IMR-90 (cell line): Measurements from ENCODE around the gene PIK3C2B. TPM values are rescaled to one million over a fixed set of nuclear protein-coding genes. Genes with fewer than 3 reads are reported as not detected.

Experiments
- ATAC-seq: fragments of 200-7000 bp; cut with Tn5 transposase; 2 replicates; pipeline ENCODE4 v1.9.1; 2020; ENCODE audit warnings: low read depth, mild to moderate bottlenecking, moderate library complexity
- BruUV-seq: library from RNA; stranded (reverse); fragments of 400-500 nt; replicated peaks from 2 replicates; lab custom pipeline; 2021; lab: Mats Ljungman, UMichigan
- CTCF ChIA-PET: fragments of 300-600 bp; formaldehyde crosslinking; extraction: SDS; loops from one replicate; lab custom pipeline; 2021; ENCODE audit warnings: antibody characterized with exemption; lab: Yijun Ruan, JAX
- POLR2A ChIA-PET: fragments of 300-600 bp; sonication (Branson Sonifier 250); formaldehyde crosslinking; loops from one replicate; lab custom pipeline; 2022; ENCODE audit warnings: antibody characterized with exemption; ENCODE audit not compliant: unreplicated experiment; lab: Charles Lee
- DNase-seq: peaks from one replicate; pipeline ENCODE4 v3.0.0; 2013
- H2AFZ ChIP-seq: replicated peaks from 2 replicates; pipeline ENCODE3; 2013; ENCODE audit warnings: low read length, mild to moderate bottlenecking; ENCODE audit not compliant: poor library complexity
- H2AK5ac ChIP-seq: 2 replicates; pipeline ENCODE4 v1.6.1; 2013; ENCODE audit warnings: low read depth, low read length, inconsistent platforms
- H2AK9ac ChIP-seq: replicated peaks from 2 replicates; pipeline ENCODE3; 2013; ENCODE audit warnings: mild to moderate bottlenecking, low read depth, low read length, moderate library complexity; ENCODE audit not compliant: poor library complexity
- H2BK120ac ChIP-seq: 2 replicates; pipeline ENCODE4 v1.6.1; 2013; ENCODE audit warnings: low read depth, low read length, inconsistent platforms
- H2BK15ac ChIP-seq: 3 replicates; pipeline ENCODE4 v1.6.1; 2013; ENCODE audit warnings: low read depth, low read length, inconsistent platforms
- H2BK20ac ChIP-seq: 2 replicates; pipeline ENCODE4 v1.6.1; 2013; ENCODE audit warnings: low read depth, mild to moderate bottlenecking, inconsistent platforms, low read length, moderate library complexity
- H2BK5ac ChIP-seq: 2 replicates; pipeline ENCODE4 v1.6.1; 2013; ENCODE audit warnings: mild to moderate bottlenecking, low read depth, low read length, inconsistent platforms; ENCODE audit not compliant: poor library complexity, severe bottlenecking
- H3K14ac ChIP-seq: replicated peaks from 2 replicates; pipeline ENCODE4 v1.6.1; 2013; ENCODE audit warnings: low read depth, low read length, inconsistent platforms
- H3K18ac ChIP-seq: 2 replicates; pipeline ENCODE4 v1.6.1; 2013; ENCODE audit warnings: low read depth, low read length, control low read depth
- H3K23ac ChIP-seq: 2 replicates; pipeline ENCODE4 v1.6.1; 2013; ENCODE audit warnings: low read depth, low read length, inconsistent platforms
- H3K27ac ChIP-seq: 2 replicates; pipeline ENCODE4 v1.5.1; 2013; ENCODE audit warnings: mild to moderate bottlenecking, control low read depth, low read length; ENCODE audit not compliant: insufficient read depth
- H3K27me3 ChIP-seq: 2 replicates; pipeline ENCODE4 v1.6.1; 2013; ENCODE audit warnings: low read length; ENCODE audit not compliant: control insufficient read depth, insufficient read depth
- H3K36me3 ChIP-seq: 2 replicates; pipeline ENCODE4 v1.6.1; 2013; ENCODE audit warnings: low read length, mixed read lengths; ENCODE audit not compliant: control insufficient read depth, insufficient read depth
- H3K4ac ChIP-seq: 2 replicates; pipeline ENCODE4 v1.6.1; 2013; ENCODE audit warnings: low read depth, low read length, inconsistent platforms
- H3K4me1 ChIP-seq: 2 replicates; pipeline ENCODE4 v1.6.1; 2013; ENCODE audit warnings: low read length, mixed read lengths; ENCODE audit not compliant: control insufficient read depth, insufficient read depth
- H3K4me2 ChIP-seq: 2 replicates; pipeline ENCODE4 v1.6.1; 2013; ENCODE audit warnings: low read depth, mild to moderate bottlenecking, control low read depth, low read length, moderate library complexity
- H3K4me3 ChIP-seq: 2 replicates; pipeline ENCODE4 v1.5.1; 2013; ENCODE audit warnings: low read depth, mild to moderate bottlenecking, control low read depth, low read length, moderate library complexity; ENCODE audit not compliant: insufficient read depth
- H3K56ac ChIP-seq: 2 replicates; pipeline ENCODE4 v1.6.1; 2013; ENCODE audit warnings: low read length, inconsistent platforms; ENCODE audit not compliant: insufficient read depth; ENCODE audit errors: extremely low read depth
- H3K79me1 ChIP-seq, 2 experiments: 2 replicates each; pipeline ENCODE4 v1.6.1; 2013; ENCODE audit warnings: low read length in 2 of 2, inconsistent platforms in 1 of 2, low read depth in 1 of 2
- H3K9ac ChIP-seq: 2 replicates; pipeline ENCODE4 v1.6.1; 2013; ENCODE audit warnings: low read depth, low read length, control low read depth
- H3K9me1 ChIP-seq: 2 replicates; pipeline ENCODE4 v1.6.1; 2013; ENCODE audit warnings: low read length, inconsistent platforms; ENCODE audit not compliant: insufficient read depth
- H3K9me3 ChIP-seq: 2 replicates; pipeline ENCODE4 v1.6.1; 2013; ENCODE audit warnings: low read length; ENCODE audit not compliant: control insufficient read depth, insufficient read depth
- H4K20me1 ChIP-seq: 2 replicates; pipeline ENCODE4 v1.6.1; 2013; ENCODE audit warnings: low read length, inconsistent platforms; ENCODE audit not compliant: insufficient read depth
- H4K5ac ChIP-seq: 2 replicates; pipeline ENCODE4 v1.6.1; 2013; ENCODE audit warnings: mild to moderate bottlenecking, low read depth, low read length, control low read depth
- H4K8ac ChIP-seq, 2 experiments: 2 replicates each; pipeline ENCODE4 v1.6.1; 2013; ENCODE audit warnings: low read depth in 2 of 2, low read length in 2 of 2, control low read depth in 1 of 2, inconsistent platforms in 1 of 2
- H4K91ac ChIP-seq: 2 replicates; pipeline ENCODE4 v1.6.1; 2013; ENCODE audit warnings: low read depth, low read length, inconsistent platforms; ENCODE audit not compliant: insufficient read depth
- MXI1 ChIP-seq: IDR thresholded peaks from 2 replicates; pipeline ENCODE4 v1.6.1; 2012; ENCODE audit warnings: low read depth, mild to moderate bottlenecking, low read length, moderate library complexity, borderline replicate concordance
- WGBS, 2 experiments: methylation state at CpG; one replicate each; pipeline versions ENCODE4 v1.1.5 to v1.1.7; 2013; ENCODE audit warnings: missing lambda C conversion rate in 2 of 2; ENCODE audit not compliant: insufficient read length in 1 of 2; ENCODE audit errors: extremely low coverage in 2 of 2; 5-methylcytosine and 5-hydroxymethylcytosine counted together
- dilution Hi-C: fragments of 300-500 bp; cut with HindIII; formaldehyde crosslinking; loops from one replicate; pipeline ENCODE4 v1.14.3; 2018; ENCODE audit warnings: low sequenced_read_pairs; ENCODE audit not compliant: unreplicated experiment
- in situ Hi-C: fragments of 300-500 bp; cut with MboI; formaldehyde crosslinking; loops from 3 replicates; pipeline ENCODE4 v1.14.3; 2019; ENCODE audit warnings: low sequenced_read_pairs, inconsistent platforms, mixed read lengths
- intact Hi-C: fragments of 100-400 bp; cut with micrococcal nuclease; formaldehyde crosslinking; loops from 2 replicates; pipeline ENCODE4 v1.10.0; 2022
- polyA plus RNA-seq, 3 experiments: library from polyadenylated mRNA; depleted of rRNA; stranded (reverse); fragments of >200 nt; gene quantifications; 2 replicates each; pipeline ENCODE4 v1.2.3, GENCODE V29; 2012; ENCODE audit warnings: low replicate concordance in 1 of 3
- total RNA-seq: library from RNA; depleted of rRNA; stranded (reverse); fragments of >200 nt; gene quantifications from 2 replicates; pipeline ENCODE4 v1.2.3, GENCODE V29; 2012

The PIK3C2B gene
- total and polyA plus RNA-seq, 2 of the 4 experiments (the other 2 are of a cell fraction), result 1.1 to 2.9 TPM

DNA sequence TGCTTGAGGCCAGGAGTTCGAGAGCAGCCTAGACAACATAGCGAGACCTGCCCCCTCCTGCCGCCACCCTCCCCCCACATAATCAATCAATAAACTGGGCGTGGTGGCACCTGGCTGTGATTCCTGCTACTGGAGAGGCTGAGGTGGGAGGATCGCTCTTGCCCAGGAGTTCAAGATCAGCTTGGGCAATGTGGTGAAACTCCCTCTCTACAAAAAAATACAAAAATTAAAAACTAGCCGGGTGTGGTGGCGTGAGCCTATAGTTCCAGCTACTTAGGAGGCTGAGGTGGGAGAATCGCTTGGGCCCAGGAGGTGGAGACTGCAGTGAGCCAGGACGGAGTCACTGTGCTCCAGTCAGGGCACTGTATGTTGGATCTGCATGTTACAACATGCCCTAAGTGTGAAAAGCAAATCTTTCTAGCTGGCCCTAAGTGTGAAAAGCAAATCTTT, 14.6 kb upstream of the PIK3C2B start:
- CTCF ChIA-PET, result interaction anchor here (1.3 kb wide), 2 partner anchors 63 to 298 kb away, joined by 3 read pairs; no protein-coding TSS in a partner anchor
- H3K4ac ChIP-seq, result no peak overlapping the region
- H2AK9ac ChIP-seq, result no peak overlapping the region
- intact Hi-C loops, result no loop called here
- no peaks in the 10 kb centered on the region for H3K4me1 ChIP-seq
- H3K23ac ChIP-seq, result no peak overlapping the region
- H3K18ac ChIP-seq, result no peak overlapping the region
- in situ Hi-C loops, result no loop called here
- ATAC-seq, result no peak
- no peak overlapping the region for H2AFZ ChIP-seq
- H3K9me3 ChIP-seq, result no peaks in the 10 kb centered on the region
- H3K56ac ChIP-seq, result no peak overlapping the region
- dilution Hi-C loops, result no loop called here
- no peaks in the 10 kb centered on the region for H3K36me3 ChIP-seq
- 100% methylated on average over 2 of the region's 9 CpGs; no CpG with 5 or more reads in 1 of the 2 experiments for WGBS, 2 experiments
- no peak for DNase-seq
- H4K5ac ChIP-seq, result no peak overlapping the region
- 0 out of 2 replicates have a peak, but pooled peaks cover 3% of the 10 kb centered on the region for H3K9me1 ChIP-seq
- H3K9ac ChIP-seq, result no peak overlapping the region
- no peak overlapping the region for H2BK5ac ChIP-seq
- no peak overlapping the region for H2AK5ac ChIP-seq
- BruUV-seq, result no TSS peak
- H3K4me3 ChIP-seq, result no peak overlapping the region
- peaks cover 3% of the 10 kb centered on the region; the same call in 1 of the 2 replicates for H4K20me1 ChIP-seq
- POLR2A ChIA-PET, result no interaction called here
- H3K4me2 ChIP-seq, result no peak overlapping the region
- H3K27me3 ChIP-seq, result no peaks in the 10 kb centered on the region
- no peak overlapping the region for H4K91ac ChIP-seq
- no peak overlapping the region for H4K8ac ChIP-seq
- no peak for TF ChIP-seq MXI1
- H2BK15ac ChIP-seq, result no peak overlapping the region
- H3K79me1 ChIP-seq, result no peaks in the 10 kb centered on the region
- no peak overlapping the region for H3K27ac ChIP-seq
- no peak overlapping the region for H2BK120ac ChIP-seq
- no peak overlapping the region for H3K14ac ChIP-seq
- H2BK20ac ChIP-seq, result no peak overlapping the region
